Suprapubic skin (tissue), 4 donors: ENCODE data around the gene DTYMK. TPM values are rescaled to one million over a fixed set of nuclear protein-coding genes. Genes with fewer than 3 reads are reported as not detected.

Experiments used
- DNase-seq, 2 donors: peaks; one replicate each; pipeline ENCODE4 v3.0.0-alpha.2; 2019; ENCODE audit warnings: low spot score in 2 of 2
- H3K27ac ChIP-seq: fragments of 200-600 bp; sonication (generic); one replicate; pipeline ENCODE4 v1.5.1; 2019
- H3K27me3 ChIP-seq: fragments of 200-600 bp; sonication (generic); one replicate; pipeline ENCODE4 v1.5.1; 2019
- H3K36me3 ChIP-seq: fragments of 200-600 bp; sonication (generic); one replicate; pipeline ENCODE4 v1.5.1; 2019
- H3K4me1 ChIP-seq: fragments of 200-600 bp; sonication (generic); one replicate; pipeline ENCODE4 v1.5.1; 2019
- H3K4me3 ChIP-seq: fragments of 200-600 bp; sonication (generic); one replicate; pipeline ENCODE4 v1.5.1; 2019; ENCODE audit warnings: mild to moderate bottlenecking
- H3K9me3 ChIP-seq: fragments of 200-600 bp; sonication (generic); one replicate; pipeline ENCODE4 v1.5.1; 2019
- EP300 ChIP-seq: sonication (generic); formaldehyde crosslinking; IDR thresholded peaks from one replicate; pipeline ENCODE4 v1.6.1; 2017; ENCODE audit warnings: antibody characterized with exemption
- POLR2A ChIP-seq, 2 donors: fragments of 450-650 bp; IDR thresholded peaks; one replicate each; pipeline ENCODE4 v1.6.1; 2017; ENCODE audit warnings: antibody characterized with exemption in 2 of 2, mild to moderate bottlenecking in 2 of 2, moderate library complexity in 2 of 2
- POLR2AphosphoS5 ChIP-seq, 3 donors: sonication (generic); formaldehyde crosslinking; IDR thresholded peaks; one replicate each; pipeline ENCODE4 v1.6.1; 2017; ENCODE audit warnings: antibody characterized with exemption in 3 of 3
- WGBS: methylation state at CpG from one replicate; pipeline ENCODE4 v1.1.5; 2018; 5-methylcytosine and 5-hydroxymethylcytosine counted together
- total RNA-seq, 4 donors: library from RNA; depleted of rRNA; stranded (reverse); fragments of >200 nt; gene quantifications; one replicate each; pipeline ENCODE4 v1.1.0, GENCODE V29; 2016
- TF ChIP-seq, protein P1 (sequence below), 2 donors: fragments of 200-600 bp in 1 of 2; fragments of 450-650 bp in 1 of 2; sonication (generic) in 1 of 2; IDR thresholded peaks; one replicate each; pipeline ENCODE4 v1.5.1; 2016 to 2019; ENCODE audit warnings: antibody characterized with exemption in 2 of 2, mild to moderate bottlenecking in 1 of 2, moderate library complexity in 1 of 2

Gene DTYMK
- total RNA-seq, 4 donors from 2014 or later, result 14.6 to 29.1 (median 18.2) TPM

GRCh38 chr2:241637018-241637794 is 49.4 kb downstream of the DTYMK start, which contains the start of the genes ATG4B and THAP4:
TSS of gene ATG4B (plus strand) at chr2:241637693. CDS start at chr2:241637715, 22 bp downstream.
TSS of gene THAP4 (minus strand) at chr2:241637158. CDS start at chr2:241637017, 141 bp downstream.
- peaks cover 56% of the 10 kb centered on the region for H3K4me1 ChIP-seq
- no peaks in the 10 kb centered on the region for H3K9me3 ChIP-seq
- H3K36me3 ChIP-seq, result peaks cover 16% of the 10 kb centered on the region
- DNase-seq, result peak; percentile 85 to 90
- TF ChIP-seq, protein P1, sequence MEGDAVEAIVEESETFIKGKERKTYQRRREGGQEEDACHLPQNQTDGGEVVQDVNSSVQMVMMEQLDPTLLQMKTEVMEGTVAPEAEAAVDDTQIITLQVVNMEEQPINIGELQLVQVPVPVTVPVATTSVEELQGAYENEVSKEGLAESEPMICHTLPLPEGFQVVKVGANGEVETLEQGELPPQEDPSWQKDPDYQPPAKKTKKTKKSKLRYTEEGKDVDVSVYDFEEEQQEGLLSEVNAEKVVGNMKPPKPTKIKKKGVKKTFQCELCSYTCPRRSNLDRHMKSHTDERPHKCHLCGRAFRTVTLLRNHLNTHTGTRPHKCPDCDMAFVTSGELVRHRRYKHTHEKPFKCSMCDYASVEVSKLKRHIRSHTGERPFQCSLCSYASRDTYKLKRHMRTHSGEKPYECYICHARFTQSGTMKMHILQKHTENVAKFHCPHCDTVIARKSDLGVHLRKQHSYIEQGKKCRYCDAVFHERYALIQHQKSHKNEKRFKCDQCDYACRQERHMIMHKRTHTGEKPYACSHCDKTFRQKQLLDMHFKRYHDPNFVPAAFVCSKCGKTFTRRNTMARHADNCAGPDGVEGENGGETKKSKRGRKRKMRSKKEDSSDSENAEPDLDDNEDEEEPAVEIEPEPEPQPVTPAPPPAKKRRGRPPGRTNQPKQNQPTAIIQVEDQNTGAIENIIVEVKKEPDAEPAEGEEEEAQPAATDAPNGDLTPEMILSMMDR (IDR thresholded peaks at IDR 0.05), result no peak
- TF ChIP-seq POLR2AphosphoS5 (IDR thresholded peaks at IDR 0.05) (peak in 2 of 3 donors; percentile 81 to 98), EP300 (no peak)
- no peaks in the 10 kb centered on the region for H3K27me3 ChIP-seq
- WGBS, result 0% methylated on average over 3 of the region's 123 CpGs
- peak within 1 kb of the TSS; percentile 92 for H3K4me3 ChIP-seq
- H3K27ac ChIP-seq, result peak within 1 kb of the TSS; percentile 98

DNA sequence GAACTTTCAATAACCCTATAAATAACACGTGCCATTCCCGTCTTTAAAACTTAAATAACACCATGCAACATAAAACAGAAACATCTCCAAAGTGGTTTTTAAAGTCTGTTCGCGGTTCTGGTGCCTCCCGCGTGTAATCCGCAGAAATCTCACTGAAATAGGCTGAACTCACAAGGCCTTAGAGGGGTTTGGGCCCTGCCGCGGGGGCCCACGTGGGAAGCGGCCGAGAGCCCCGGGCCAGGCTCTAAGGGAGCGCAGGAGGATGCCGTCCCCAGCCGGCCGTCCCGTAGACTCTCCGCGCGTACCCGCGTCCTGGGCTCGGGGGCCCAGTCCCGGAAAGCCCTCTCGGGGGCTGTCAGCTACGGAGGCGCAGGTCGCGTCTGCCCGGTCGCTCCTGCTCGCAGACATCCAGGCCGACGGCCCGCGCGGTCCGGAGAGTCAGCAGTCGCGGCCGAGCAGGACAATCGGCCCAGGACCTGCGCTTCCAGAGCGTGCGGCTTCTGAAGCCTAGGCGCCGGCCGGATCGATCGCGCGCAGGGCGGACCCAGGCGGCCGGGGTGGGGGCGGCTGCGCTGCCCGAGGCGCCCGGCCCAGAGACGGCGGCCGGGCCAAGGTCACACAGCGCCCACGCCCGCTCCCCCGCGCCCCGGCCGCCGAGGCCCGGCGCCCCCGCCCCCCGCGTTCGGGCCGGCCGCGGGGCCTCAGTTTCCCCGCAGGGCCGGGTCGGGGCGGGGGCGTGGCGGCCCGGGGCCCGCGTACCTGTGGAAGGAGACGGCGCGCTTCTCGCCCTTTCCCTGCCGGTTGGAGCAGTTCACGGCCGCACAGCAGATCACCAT is 50.2 kb downstream of the DTYMK start:
- Histone ChIP-seq H3K36me3 (peaks cover 22% of the 10 kb centered on the region), H3K4me1 (peaks cover 51% of the 10 kb centered on the region), H3K27me3 (no peaks in the 10 kb centered on the region), H3K9me3 (no peaks in the 10 kb centered on the region), H3K27ac (peak overlapping the region; percentile 98), H3K4me3 (peak overlapping the region; percentile 92)
- peak in 1 of 2 donors; percentile 80 for DNase-seq
- WGBS, result 0% methylated on average over 14 of the region's 97 CpGs
- TF ChIP-seq POLR2AphosphoS5 (IDR thresholded peaks at IDR 0.05) (no peak), EP300 (no peak), POLR2A (IDR thresholded peaks at IDR 0.05) (no peak)
- TF ChIP-seq, protein P1 (IDR thresholded peaks at IDR 0.05), result no peak

- Histone ChIP-seq H3K36me3 (peaks cover 29% of the 10 kb centered on the region), H3K27ac (no peak overlapping the region), H3K4me3 (peak overlapping the region; percentile 92), H3K4me1 (peaks cover 48% of the 10 kb centered on the region), H3K27me3 (no peaks in the 10 kb centered on the region), H3K9me3 (no peaks in the 10 kb centered on the region)
- DNase-seq, result no peak
- 26% methylated on average over 6 of the region's 6 CpGs for WGBS
- TF ChIP-seq POLR2AphosphoS5 (IDR thresholded peaks at IDR 0.05) (no peak), EP300 (no peak), POLR2A (IDR thresholded peaks at IDR 0.05) (no peak)
- TF ChIP-seq, protein P1 (IDR thresholded peaks at IDR 0.05), result no peak
Measured at GRCh38 chr2:241635756-241636155, 50.9 kb downstream of the DTYMK start.

DNA sequence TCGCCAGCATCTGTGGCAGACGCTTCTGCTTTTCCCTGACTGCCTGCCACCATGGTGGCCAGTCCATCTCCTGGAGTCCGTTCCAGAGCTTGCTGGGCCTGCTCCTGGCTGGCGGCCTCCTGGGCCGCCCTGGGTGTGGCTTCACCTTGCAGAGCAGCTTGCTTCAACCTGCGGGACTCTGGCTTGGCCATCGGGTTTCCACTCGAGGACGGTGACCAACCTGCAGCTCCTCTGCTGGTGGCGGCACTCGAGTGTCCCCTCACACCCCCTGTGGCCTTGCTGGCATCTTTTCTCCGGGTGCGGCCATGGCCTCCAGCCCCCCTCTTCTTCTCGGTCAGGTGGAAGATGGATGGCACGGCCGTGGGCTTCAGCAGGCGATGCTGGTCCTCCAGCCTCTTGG is 53.1 kb downstream of the DTYMK start:
- TF ChIP-seq POLR2AphosphoS5 (IDR thresholded peaks at IDR 0.05) (no peak), EP300 (no peak), POLR2A (IDR thresholded peaks at IDR 0.05) (no peak)
- TF ChIP-seq, protein P1 (IDR thresholded peaks at IDR 0.05), result no peak
- Histone ChIP-seq H3K4me1 (peaks cover 26% of the 10 kb centered on the region), H3K9me3 (no peaks in the 10 kb centered on the region), H3K36me3 (peaks cover 32% of the 10 kb centered on the region), H3K27ac (no peak overlapping the region), H3K4me3 (no peak overlapping the region), H3K27me3 (no peaks in the 10 kb centered on the region)
- WGBS, result 99% methylated on average over 10 of the region's 17 CpGs
- DNase-seq, result no peak
